C1 segment of cervical spinal cord (tissue), 14 donors: Measurements from ENCODE around the gene MPZL2.

Source experiments
- DNase-seq, 14 donors: peaks; one replicate each; lab custom pipeline; 2025; lab: John Stamatoyannopoulos, UW

Gene MPZL2

DNA sequence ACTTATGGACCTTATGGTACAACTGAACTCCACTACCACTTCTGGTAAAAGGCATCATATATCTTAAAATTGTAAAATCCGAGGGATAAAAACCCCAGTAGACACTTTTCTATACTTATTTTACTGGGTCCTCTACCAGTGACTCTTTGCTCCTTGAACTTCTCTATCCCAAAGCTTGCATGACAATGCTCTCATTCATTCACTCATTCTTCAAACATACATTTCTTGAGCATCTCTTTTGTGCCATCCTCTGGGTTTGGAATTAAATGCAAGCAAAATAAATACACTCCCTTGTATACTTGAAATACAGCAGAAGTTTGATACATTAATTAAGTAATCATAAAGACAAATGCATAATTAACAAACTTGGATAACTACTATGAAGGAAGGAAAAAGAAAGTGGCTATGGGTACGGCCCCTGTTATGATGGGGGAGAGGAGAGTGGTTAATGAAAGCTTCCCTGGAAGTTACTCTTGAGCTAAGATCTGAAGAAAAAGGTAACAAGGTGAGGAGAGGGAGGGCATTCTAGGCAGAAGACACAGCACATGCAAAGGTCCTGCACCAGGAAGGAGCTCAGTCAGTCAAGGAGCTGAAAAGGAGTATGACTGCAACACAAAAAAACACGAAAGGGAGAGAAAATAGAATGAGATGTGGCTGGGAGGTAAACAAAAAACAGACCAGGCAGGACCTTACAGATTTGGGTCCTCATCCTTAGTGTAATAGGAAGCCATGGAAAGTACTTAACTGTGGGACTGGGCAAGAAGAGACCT is 19.9 kb downstream of the MPZL2 start:
- DNase-seq: no peak

- no peak for DNase-seq
Measured at GRCh38 chr11:118243161-118243560, 20.9 kb downstream of the MPZL2 start.

GRCh38 chr11:118241764-118242098 is 22.4 kb downstream of the MPZL2 start:
- no peak for DNase-seq

DNA sequence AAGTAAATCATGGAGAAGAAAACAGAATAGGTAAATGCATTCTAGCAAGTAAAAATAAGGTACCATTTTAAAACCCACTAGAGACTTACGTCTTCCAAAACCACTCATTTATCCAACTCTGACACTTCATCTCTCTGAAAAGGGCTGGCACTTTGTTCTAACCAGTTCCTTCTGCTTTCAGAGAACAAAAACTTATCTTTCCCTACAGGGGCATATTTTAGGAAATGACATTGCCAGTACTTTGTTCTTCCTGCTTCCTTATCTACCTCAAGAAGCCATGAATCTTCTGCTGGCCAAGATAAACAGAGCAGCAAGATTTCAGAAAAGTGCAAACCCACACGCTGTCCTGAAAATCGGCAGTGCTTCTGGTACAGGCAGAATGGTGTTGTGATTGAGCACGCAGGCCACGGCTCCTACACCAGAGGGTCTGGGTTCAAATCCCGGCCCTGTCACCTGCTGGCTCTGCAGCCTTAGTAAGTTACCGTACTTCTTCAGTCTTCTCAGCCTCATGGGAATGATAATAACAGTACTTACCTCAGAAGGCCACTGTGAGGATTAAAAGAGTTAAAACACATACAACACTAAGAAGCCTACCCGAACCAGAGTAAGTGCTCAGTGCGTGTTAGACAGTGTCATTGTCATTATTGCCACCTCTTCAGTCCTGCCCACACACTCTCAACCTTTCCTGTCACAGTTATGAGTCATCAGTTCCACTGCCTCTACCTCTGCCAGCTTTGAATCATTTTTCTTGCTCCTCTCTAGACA is 22.9 kb downstream of the MPZL2 start:
- DNase-seq: no peak

- DNase-seq: no peak
Measured at GRCh38 chr11:118239509-118240205, 24.4 kb downstream of the MPZL2 start.

DNA sequence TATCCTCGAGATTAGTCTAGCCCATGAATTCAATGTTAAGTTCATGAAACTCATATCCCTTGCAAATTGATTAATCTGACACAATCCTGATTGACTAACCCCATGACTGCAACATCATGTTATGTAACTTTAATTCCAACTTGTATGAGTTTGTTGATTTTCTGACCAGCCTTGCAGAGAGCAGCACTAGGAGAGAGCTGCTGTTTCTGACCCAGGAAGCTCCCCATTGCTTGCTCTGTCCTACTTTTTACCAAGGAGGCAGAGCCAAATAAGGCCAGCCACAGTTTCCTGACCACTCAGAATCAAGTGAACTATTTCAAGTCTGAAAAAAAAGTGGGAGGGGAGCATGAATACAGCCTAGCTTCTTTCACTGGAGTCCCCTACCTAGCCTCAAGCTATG is 25.2 kb downstream of the MPZL2 start:
- DNase-seq: no peak

DNA sequence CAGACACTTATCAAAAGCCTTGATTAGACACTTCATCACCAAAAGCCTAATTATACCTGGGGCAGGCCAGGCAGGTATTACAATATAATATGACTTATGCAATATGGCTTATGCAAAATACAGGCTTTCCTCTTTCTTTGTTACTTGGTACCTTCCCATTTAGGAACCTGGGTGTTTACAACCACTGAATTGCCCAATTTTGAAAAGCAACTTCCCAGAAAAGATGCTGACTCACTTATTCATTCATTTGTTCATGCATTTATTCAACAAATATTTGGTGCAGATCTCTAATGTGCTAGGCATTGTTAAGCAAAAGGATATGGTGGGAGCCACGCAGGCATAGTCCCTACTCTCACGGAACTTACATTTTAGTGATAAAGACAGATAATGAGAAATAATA is 25.7 kb downstream of the MPZL2 start:
- DNase-seq: no peak

DNA sequence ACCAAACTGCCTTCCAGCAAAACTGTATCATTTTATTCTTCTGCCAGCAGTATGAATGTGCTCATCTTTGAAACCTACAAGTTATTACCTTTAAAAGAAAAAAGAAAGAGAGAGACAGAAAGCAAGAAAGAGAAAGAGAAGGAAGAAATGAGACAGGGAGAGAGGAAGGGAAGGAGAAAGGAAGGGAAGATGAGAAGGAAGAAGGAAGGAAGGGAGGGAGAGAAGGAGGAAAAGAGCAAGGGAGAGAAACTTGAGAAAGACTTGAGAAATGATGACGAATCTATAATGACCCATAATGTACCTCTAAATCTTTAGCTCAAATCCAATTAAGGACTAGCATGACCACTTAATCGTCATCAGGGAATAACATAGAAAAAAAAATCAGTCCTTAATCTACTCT is 27.9 kb downstream of the MPZL2 start:
- no peak for DNase-seq

DNA sequence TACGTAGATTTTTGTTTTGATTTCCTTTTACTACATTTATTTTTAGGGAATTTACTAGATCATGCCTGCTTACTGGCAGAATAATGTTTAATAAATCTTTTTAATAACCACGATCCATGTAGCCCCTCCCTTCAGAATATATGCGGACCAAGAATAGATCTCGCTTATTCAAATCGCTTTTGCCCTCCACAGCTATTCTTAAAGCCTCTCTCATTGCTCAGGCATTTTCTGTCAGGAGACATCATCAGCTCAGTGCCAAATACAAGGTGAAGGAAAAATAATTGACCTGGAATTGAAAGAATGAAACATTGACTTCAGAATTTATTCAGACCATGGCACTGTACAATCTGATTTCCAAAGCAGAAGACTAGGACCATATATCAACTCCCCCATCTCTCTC is 29.3 kb downstream of the MPZL2 start:
- no peak for DNase-seq

GRCh38 chr11:118233850-118234249 is 30.2 kb downstream of the MPZL2 start:
- DNase-seq: no peak

DNA sequence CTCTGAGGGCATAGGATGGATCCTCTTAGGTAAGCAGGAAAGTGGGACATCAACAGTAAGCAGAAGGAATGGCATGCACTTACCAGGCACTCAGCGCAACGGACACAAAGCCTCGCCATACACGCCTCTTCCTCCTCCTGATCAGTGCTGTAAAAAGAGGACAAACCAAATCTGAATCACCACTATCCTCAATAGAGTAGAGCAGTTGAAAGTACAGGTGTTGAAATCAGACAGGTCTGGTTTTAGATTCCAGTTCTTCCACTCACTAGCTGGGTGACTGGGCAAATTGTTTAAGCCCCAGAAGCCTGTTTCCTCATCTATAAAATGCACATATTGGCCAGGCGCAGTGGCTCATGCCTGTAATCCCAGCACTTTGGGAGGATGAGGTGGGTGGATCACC is 30.7 kb downstream of the MPZL2 start:
- no peak for DNase-seq

DNA sequence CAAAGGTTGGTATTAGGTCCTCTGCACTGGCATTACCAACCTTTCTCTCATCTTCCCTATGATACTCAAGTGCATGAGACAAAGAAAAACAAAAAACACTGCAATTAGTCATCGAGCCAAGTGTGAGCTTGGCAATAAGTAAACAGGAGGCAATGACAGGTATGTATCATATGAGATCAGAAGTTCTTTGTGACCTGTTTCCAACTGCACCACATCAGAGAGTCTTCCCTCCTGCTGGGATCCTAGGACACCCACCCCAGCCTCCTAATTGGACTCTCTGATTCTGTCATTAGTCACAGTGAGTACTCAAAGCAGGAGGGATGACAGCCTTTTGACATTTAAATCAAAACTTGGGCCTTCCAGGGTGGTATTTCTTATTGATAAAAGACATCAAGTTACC is 31.4 kb downstream of the MPZL2 start:
- DNase-seq: no peak

GRCh38 chr11:118231461-118231860 is 32.6 kb downstream of the MPZL2 start:
- no peak for DNase-seq

- no peak for DNase-seq
Measured at GRCh38 chr11:118230088-118230487, 34.0 kb downstream of the MPZL2 start.

DNA sequence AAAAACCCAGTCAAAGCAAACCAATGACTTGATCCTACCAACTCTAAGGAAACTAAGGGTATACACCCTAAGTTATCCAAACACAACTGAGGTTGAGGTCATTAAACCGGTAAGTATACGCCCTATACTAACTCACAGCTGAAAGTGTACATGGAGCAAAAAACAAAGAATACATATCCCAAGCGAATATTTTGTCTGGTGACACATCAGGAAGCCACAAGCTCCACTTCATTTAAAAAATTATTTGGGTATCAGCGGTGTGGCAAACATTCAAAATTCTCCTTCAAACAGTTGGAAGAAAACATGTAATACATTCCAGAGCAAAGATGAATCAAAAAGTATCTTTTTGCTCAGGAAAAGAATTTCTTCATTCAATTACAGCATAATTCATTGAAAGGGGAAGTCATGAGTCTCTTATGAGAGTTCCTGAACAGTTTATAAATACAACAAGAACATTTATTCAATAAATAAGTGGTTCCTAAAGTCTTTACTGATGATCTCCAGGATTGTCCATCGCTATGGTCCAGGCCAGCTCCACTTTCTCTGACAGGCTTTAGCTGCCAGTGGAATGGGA is 34.7 kb downstream of the MPZL2 start:
- no peak for DNase-seq

DNA sequence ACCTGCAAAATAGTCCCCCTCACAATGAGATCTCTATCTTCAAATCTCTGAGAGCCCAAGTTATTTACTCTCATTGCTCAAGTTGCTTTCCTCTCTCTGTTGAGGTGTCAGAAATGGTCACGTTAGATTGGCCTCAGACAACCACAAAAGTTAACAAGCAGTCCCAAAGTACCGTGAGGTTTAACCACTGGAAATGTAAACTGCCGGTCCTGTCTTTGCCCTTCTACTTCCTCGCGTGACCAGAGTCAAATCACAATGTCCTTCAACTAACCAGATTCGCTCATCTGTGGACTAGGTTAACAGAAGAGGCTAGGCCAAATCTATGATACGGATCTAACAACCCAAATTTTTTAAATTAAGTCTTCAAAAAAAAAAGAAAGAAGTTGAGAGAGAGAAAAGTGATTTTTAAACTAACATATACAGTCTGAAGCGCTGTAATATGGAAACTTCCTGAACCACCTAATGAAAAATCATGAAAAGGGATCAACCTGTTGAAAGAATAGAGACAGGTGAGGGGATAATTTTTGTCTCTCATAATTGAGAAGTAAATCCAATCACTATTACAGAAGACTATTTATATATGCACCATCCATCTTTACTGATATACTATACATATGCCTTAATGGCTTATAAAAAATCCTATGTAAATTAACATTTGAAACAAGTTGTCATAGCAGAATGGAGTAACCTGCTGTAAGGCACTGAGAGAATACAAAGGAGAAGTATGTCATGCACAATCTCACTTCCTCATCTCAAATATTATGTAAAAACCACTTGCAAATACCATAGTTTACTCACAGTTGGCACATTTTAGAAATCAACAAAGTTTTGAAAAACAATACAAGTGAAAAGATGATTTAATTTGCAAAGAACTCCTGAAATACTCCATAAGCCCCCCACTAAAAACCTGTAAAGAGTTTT is 36.0 kb downstream of the MPZL2 start:
- DNase-seq: no peak

GRCh38 chr11:118226781-118227180 is 37.3 kb downstream of the MPZL2 start:
- no peak for DNase-seq

DNA sequence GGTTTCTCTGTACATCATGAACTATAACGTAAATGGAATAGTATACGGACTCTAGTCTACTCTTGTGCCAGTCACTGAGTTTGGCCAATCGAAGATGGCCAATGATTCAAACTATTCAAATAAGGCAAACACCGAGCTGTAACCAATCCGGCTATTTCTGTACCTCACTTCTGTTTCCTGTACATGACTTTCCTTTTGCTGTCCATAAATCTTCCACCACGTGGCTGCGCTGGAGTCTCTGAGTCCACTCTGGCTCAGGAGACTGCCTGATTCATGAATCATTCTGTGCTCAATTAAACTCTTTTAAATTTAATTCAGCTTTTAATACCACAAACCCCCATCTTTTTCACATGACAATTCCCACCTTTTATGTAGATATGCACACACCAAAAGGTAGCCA is 37.8 kb downstream of the MPZL2 start:
- no peak for DNase-seq

GRCh38 chr11:118224511-118225188 is 39.4 kb downstream of the MPZL2 start, which contains the start of gene JAML:
Gene JAML, minus strand, starts transcription at chr11:118225011. Its CDS starts 10,145 bp downstream, at chr11:118214866.
- DNase-seq: no peak

DNA sequence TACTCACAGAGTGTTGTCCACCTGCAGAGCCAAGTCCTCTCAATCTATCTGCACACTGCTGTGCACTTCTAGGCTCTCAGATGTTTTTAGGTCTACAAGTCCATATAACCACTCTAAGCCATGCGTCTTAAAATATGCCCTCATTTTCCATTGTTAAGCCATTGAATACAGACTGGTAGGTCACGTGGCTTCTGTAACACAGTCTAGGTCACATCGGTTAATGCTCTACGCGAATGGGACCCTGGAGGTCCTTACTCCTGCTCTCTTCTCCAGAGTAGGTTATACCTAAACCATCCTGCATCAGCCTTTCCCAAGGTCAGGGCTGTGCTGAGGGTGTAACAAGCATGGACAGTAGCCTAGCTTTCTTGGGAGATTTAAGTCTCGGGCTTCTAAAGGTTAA is 40.1 kb downstream of the MPZL2 start:
- no peak for DNase-seq

GRCh38 chr11:118223570-118223969 is 40.5 kb downstream of the MPZL2 start:
- no peak for DNase-seq
